Right lobe of liver (tissue), 4 donors: ENCODE data around the gene DLD.

Source experiments
- CTCF ChIP-seq, 4 donors: fragments of 200-600 bp in 3 of 4; fragments of 450-650 bp in 1 of 4; IDR thresholded peaks; one replicate each; pipeline versions ENCODE4 v1.5.1 to v1.8.0; 2016 to 2022; ENCODE audit warnings: antibody characterized with exemption in 4 of 4, mild to moderate bottlenecking in 2 of 4
- POLR2A ChIP-seq: fragments of 450-650 bp; IDR thresholded peaks from one replicate; pipeline ENCODE4 v1.6.1; 2017; ENCODE audit warnings: antibody characterized with exemption, mild to moderate bottlenecking
- donor health status: DM: no; HTN: no; CAD: no.
- donor health status: DM: no; HTN: no; CAD: no.
- donor health status: DM: no; HTN: yes; CAD: no.

- TF ChIP-seq POLR2A (no peak), CTCF (IDR thresholded peaks at IDR 0.05) (no peak)
Measured at GRCh38 chr7:107850216-107850615, 40.8 kb upstream of the DLD start.
